AG08395 (cell line): ENCODE results near the gene TPSD1.
"Not testable (repeated sequence)": the region's sequence is repeated elsewhere in the genome, so short reads cannot be mapped to it uniquely, and the experiment has no call there.

Experiments
- DNase-seq: peaks from one replicate; pipeline ENCODE4 v3.0.0; 2012; ENCODE audit warnings: mixed read lengths, low spot score

Gene TPSD1

DNA sequence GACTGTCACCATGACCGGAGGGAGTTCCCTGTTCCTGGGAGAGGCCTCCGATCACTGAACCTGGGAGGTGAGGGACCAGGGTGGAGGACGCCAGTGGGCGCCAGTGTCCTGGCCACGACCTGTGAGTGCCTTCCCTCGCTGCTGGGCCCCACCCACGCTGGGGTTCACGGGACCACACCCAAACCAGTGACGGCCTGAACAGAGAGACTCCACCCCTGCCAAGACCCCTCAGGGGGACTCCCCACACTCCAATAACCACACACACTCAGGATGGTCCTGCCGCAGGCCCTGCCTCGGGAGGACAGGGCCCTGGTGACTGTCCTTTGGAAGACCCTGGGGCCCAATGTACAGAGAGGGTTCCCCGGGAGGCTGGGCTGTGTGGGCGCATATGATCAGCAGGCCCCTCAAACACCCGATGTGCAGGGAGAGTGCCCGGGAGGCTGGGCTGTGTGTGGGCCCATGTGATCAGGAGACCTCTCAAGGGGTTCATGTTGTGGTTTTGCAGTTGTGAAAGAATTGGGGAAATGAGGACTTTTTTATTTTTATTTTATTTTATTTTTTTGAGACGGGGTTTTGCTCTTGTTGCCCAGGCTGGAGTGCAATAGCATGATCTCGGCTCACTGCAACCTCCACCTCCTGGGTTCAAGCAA lies 26.6 kb downstream of the TPSD1 start:
- DNase-seq, result no peak

DNA sequence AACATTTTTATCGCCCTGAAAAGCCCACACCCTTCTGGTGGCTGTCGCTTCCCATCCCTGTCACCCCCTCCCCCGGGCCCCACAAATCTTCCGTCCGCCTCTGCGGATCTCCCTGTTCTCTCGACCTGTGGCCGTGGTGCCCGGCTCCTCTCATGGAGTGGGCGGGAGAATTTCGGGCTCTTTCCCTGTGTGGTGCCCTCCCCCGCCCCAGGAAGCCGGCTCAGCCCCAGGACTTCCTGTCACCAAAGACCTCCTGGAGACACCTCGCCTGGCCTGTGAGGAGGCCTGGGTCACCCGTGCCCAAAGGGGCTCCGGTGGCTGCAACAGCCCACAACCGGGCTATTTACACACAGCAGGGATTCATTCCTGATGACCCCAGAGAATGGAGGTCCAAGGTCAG lies 27.4 kb downstream of the TPSD1 start:
- no peak for DNase-seq

- no peak for DNase-seq
These were observed 28.2 kb downstream of the TPSD1 start for GRCh38 chr16:1283996-1284616.

- no peak for DNase-seq
These were observed 30.0 kb downstream of the TPSD1 start for GRCh38 chr16:1285669-1286512.

DNA sequence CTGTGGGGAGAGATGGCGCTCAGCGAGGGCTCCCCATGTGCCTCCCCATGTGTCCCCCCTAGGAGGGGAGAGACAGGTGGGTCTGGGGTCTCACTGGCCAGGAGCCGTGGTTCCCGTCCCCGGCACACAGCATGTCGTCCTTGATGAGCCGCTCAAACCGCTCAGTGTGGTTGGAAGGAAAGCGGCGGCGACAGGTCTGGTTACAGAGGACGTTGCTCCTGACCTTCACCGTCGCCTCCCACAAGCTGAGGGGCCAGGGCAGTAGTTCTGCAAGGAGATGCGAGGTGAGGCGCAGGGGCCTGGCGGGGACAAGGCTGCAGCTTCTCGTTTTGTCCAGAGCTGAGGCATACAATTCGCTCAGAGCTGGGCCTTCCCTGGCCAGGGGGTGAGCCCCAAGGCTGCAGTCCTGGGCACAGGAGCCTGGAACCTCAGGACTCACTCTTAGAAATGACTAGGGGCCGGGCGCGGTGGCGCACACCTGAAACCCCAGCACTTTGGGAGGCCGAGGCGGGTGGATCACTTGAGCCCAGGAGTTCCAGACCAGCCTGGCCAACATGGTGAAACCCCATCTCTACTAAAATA lies 30.7 kb downstream of the TPSD1 start:
- DNase-seq, result no peak

GRCh38 chr16:1287982-1288670 lies 32.3 kb downstream of the TPSD1 start:
- peak; percentile 65 for DNase-seq

- DNase-seq, result no peak
These were observed 33.1 kb downstream of the TPSD1 start for GRCh38 chr16:1288813-1289476.

GRCh38 chr16:1289477-1289866 lies 33.6 kb downstream of the TPSD1 start:
- no peak for DNase-seq

DNA sequence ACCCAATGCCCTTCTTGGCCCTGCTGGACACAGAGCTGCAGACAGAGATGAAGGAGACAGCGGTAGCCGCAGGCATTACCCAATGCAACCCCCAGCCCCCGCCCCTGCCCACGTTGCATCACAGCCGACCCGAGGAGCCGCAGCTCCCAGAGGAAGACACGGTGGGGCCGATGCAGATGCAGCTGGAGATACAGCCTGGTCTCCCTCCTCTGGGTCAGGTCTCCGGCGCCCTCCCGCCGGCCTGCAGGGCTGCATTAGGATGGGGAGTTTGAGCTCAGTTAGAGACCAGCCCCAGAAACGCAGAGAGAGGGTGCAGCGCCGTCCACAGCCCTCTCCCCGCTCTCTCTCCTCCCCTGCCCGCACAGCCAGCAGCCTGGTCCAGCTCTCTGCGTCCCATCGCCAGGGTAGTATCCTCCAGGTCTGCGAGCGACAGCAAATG lies 34.2 kb downstream of the TPSD1 start:
- DNase-seq, result no peak

GRCh38 chr16:1290860-1291575 lies 35.1 kb downstream of the TPSD1 start:
- no peak for DNase-seq

DNA sequence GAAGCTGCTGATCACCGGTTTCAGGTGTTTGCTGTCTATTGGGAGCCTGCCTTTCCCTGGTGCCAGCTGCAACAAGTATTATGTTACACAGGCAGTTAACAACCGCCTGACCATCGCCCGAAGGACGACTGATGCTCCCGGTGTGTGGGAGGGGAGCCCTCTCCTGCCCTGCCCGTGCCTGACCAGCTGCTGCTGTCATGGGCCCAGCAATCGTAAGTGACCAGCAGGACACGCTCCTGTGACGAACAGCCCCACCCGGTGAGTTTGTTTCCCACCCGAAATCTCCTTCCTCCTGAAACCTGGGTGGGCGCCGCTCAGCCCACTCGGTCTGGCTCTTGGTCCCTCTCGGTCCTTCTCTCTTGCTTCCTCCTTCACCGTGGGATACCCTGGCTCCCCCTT lies 35.7 kb downstream of the TPSD1 start:
- DNase-seq, result no peak

DNA sequence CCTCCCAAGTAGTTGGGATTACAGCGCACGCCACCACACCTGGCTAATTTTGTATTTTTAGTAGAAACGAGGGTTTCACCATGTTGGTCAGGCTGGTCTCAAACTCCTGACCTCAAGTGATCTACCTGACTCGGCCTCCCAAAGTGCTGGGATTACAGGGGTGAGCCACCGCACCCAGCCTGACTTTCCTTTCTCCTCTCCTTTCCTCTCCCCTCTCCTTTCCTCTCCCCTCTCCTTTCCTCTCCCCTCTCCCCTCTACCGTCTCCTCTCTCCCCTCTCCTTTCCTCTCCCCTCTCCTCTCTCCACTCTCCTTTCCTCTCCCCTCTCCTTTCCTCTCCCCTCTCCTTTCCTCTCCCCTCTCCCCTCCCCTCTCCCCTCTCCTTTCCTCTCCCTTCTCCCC lies 36.3 kb downstream of the TPSD1 start:
- DNase-seq, result not testable (repeated sequence)

DNA sequence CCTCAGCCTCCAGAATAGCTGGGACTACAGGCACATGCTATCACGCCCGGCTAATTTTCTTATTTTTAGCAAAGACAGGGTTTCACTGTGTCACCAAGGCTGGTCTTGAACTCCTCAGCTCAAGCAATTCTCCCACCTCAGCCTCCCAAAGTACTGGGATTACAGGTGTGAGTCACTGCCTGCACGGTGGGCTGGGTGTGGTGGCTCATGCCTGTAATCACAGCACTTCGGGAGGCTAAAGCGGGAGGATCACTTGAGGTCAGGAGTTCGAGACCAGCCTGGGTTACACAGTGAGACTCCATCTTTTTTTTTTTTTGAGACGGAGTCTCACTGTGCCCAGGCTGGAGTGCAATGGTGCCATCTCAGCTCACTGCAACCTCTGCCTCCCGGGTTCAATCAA lies 36.9 kb downstream of the TPSD1 start:
- not testable (repeated sequence) for DNase-seq

GRCh38 chr16:1293921-1294656 lies 38.2 kb downstream of the TPSD1 start:
- no peak for DNase-seq

DNA sequence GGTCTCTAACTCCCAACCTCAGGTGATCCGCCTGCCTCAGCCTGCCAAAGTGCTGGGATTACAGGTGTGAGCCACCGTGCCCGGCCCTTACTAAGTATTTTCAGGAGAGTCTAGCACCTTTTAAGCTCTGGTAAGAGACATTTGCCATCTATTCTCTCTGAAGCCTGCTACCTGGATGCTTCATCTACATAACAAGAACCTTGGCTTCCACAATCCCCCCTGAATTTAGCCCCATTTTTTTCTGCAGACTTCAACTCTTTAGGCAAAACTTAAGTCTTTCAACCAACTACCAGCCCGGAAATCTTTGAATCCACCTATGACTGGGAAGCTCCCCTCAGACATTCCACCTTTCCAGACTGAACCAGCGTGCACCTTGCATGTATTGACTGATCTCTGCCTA lies 39.6 kb downstream of the TPSD1 start:
- no peak for DNase-seq

DNA sequence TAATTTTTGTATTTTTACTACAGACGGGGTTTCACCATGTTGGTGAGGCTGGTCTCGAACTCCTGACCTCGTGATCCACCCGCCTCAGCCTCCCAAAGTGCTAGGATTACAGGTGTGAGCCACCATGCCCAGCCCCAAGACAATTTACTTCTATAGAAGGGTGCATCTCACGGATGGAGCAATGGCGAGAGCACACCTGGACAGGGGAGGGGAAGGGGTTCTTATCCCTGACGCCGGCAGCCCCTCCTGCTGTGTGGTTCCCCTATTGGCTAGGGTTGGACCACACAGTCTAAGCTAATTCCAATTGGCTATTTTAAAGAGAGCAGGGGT lies 40.8 kb downstream of the TPSD1 start:
- not testable (repeated sequence) for DNase-seq

GRCh38 chr16:1297018-1297696 lies 41.3 kb downstream of the TPSD1 start:
- DNase-seq, result peak; percentile 47

GRCh38 chr16:1298406-1298805 lies 42.5 kb downstream of the TPSD1 start:
- DNase-seq, result no peak

DNA sequence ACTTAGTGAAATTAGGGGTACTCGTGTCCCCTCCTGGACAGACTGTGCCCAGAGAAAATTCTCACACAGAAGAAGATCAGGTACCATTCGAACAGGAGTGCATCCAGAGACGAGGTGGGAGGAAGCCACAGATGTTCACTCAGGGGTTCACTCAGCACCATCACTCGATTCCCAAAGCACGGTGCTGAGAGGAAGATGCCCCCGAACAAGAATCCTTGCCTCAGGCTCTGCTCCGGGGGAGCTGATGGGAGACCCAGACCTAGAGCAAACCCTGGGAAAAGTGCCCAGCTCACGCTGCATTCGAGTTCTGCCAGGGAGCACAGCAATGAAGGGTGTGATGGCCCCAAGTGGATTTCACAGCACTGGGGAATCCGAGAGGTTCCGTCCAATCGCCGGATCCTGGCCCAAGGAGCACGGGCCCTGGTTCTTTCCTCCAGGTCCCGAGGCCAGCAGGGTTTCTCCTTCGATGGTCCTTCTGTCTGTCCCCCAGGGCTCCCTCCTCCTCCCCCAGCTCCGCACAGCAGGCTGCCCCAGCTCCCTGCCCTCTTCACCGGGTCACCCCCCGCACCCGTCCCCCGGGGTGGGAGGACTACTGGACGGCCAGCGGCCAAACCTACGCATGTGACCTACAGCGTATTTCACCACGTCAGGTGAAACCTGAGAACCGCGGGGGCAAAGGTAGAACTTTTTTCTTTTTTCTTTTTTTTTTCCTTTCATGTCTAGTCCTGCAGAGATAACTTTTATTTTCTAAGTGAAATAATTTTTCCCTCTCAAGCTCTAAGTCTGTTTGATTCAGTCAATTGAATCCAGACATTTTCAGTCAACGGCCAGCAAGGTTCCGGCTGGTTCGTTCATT lies 43.4 kb downstream of the TPSD1 start:
- no peak for DNase-seq
